Skeletal muscle tissue (tissue), 4 donors: Measurements from ENCODE around the gene DAW1. TPM values are rescaled to one million over a fixed set of nuclear protein-coding genes. Genes with fewer than 3 reads are reported as not detected.
"Not testable (repeated sequence)": the region's sequence is repeated elsewhere in the genome, so short reads cannot be mapped to it uniquely, and the experiment has no call there.

Experiments used
- H3K27ac ChIP-seq: one replicate; pipeline ENCODE4 v1.7.0; 2013; ENCODE audit warnings: mild to moderate bottlenecking, low read depth, low read length, inconsistent platforms
- H3K27me3 ChIP-seq, 3 donors: one replicate each; pipeline ENCODE4 v1.7.0; 2013; ENCODE audit warnings: low read length in 3 of 3; ENCODE audit not compliant: control insufficient read depth in 3 of 3, insufficient read depth in 3 of 3
- H3K36me3 ChIP-seq, 3 donors: one replicate each; pipeline ENCODE4 v1.7.0; 2013; ENCODE audit warnings: low read length in 3 of 3; ENCODE audit not compliant: control insufficient read depth in 3 of 3, insufficient read depth in 3 of 3
- H3K4me1 ChIP-seq, 3 donors: one replicate each; pipeline ENCODE4 v1.7.0; 2013; ENCODE audit warnings: low read length in 3 of 3, mild to moderate bottlenecking in 3 of 3; ENCODE audit not compliant: control insufficient read depth in 3 of 3, insufficient read depth in 3 of 3
- H3K4me3 ChIP-seq, 3 donors: one replicate each; pipeline ENCODE4 v1.7.0; 2013; ENCODE audit warnings: low read length in 3 of 3
- H3K9ac ChIP-seq, 3 donors: one replicate each; pipeline ENCODE4 v1.7.0; 2013; ENCODE audit warnings: low read length in 3 of 3, mild to moderate bottlenecking in 3 of 3, moderate library complexity in 2 of 3, low read depth in 1 of 3
- H3K9me3 ChIP-seq, 3 donors: one replicate each; pipeline ENCODE4 v1.7.0; 2013; ENCODE audit warnings: low read length in 3 of 3; ENCODE audit not compliant: control insufficient read depth in 3 of 3
- total RNA-seq: library from RNA; depleted of rRNA; stranded (reverse); fragments of >200 nt; gene quantifications from one replicate; pipeline ENCODE4 v1.2.3, GENCODE V29; 2014
- donor health status: Osteomylitis.

Gene DAW1
- total RNA-seq, 1 donor from 2014 or later: not detected

- Histone ChIP-seq H3K4me3 (no peak overlapping the region), H3K9ac (no peak overlapping the region)
Observed at GRCh38 chr2:227903381-227903780, 31.9 kb downstream of the DAW1 start.

GRCh38 chr2:227906991-227907390, 35.6 kb downstream of the DAW1 start:
- Histone ChIP-seq H3K9me3 (no peaks in the 10 kb centered on the region), H3K27ac (no peak overlapping the region), H3K36me3 (no peaks in the 10 kb centered on the region), H3K4me1 (no peaks in the 10 kb centered on the region), H3K9ac (no peak overlapping the region), H3K27me3 (no peaks in the 10 kb centered on the region), H3K4me3 (no peak overlapping the region)

More at GRCh38 chr2:227903381-227903780, 31.9 kb downstream of the DAW1 start:
- Histone ChIP-seq H3K36me3 (no peaks in the 10 kb centered on the region), H3K4me1 (no peaks in the 10 kb centered on the region), H3K27ac (no peak overlapping the region), H3K27me3 (no peaks in the 10 kb centered on the region), H3K9me3 (no peaks in the 10 kb centered on the region)

- Histone ChIP-seq H3K9ac (no peak overlapping the region), H3K4me3 (no peak overlapping the region), H3K27me3 (no peaks in the 10 kb centered on the region), H3K27ac (no peak overlapping the region), H3K36me3 (no peaks in the 10 kb centered on the region), H3K9me3 (no peaks in the 10 kb centered on the region), H3K4me1 (no peaks in the 10 kb centered on the region)
Observed at GRCh38 chr2:227908266-227909054, 37.0 kb downstream of the DAW1 start.

GRCh38 chr2:227914362-227914761, 42.9 kb downstream of the DAW1 start:
- no peaks in the 10 kb centered on the region for H3K4me1 ChIP-seq

GRCh38 chr2:227921648-227922047, 50.2 kb downstream of the DAW1 start:
- no peaks in the 10 kb centered on the region for H3K27me3 ChIP-seq
- no peaks in the 10 kb centered on the region for H3K9me3 ChIP-seq
- no peak overlapping the region for H3K27ac ChIP-seq
- no peak overlapping the region for H3K9ac ChIP-seq
- no peaks in the 10 kb centered on the region for H3K4me1 ChIP-seq
- no peaks in the 10 kb centered on the region for H3K36me3 ChIP-seq
- H3K4me3 ChIP-seq: no peak overlapping the region

More at GRCh38 chr2:227914362-227914761, 42.9 kb downstream of the DAW1 start:
- no peak overlapping the region for H3K27ac ChIP-seq
- no peak overlapping the region for H3K9ac ChIP-seq
- H3K36me3 ChIP-seq: no peaks in the 10 kb centered on the region
- no peaks in the 10 kb centered on the region for H3K9me3 ChIP-seq
- H3K27me3 ChIP-seq: no peaks in the 10 kb centered on the region
- no peak overlapping the region for H3K4me3 ChIP-seq

GRCh38 chr2:227932001-227932400, 60.6 kb downstream of the DAW1 start:
- Histone ChIP-seq H3K9me3 (peaks cover 0 to 3% (median 0%) of the 10 kb centered on the region in 3 donors), H3K4me1 (no peaks in the 10 kb centered on the region), H3K27ac (no peak overlapping the region), H3K27me3 (no peaks in the 10 kb centered on the region), H3K36me3 (no peaks in the 10 kb centered on the region), H3K4me3 (no peak overlapping the region), H3K9ac (no peak overlapping the region)

- H3K4me1 ChIP-seq: no peaks in the 10 kb centered on the region
- no peak overlapping the region for H3K27ac ChIP-seq
- H3K9me3 ChIP-seq: peaks cover 0 to 3% (median 0%) of the 10 kb centered on the region in 3 donors
- H3K36me3 ChIP-seq: no peaks in the 10 kb centered on the region
- no peak overlapping the region for H3K4me3 ChIP-seq
- H3K9ac ChIP-seq: no peak overlapping the region
- H3K27me3 ChIP-seq: no peaks in the 10 kb centered on the region
Observed at GRCh38 chr2:227932403-227932802, 61.0 kb downstream of the DAW1 start.

- H3K27me3 ChIP-seq: no peaks in the 10 kb centered on the region
- no peak overlapping the region for H3K27ac ChIP-seq
- H3K9me3 ChIP-seq: no peaks in the 10 kb centered on the region
- H3K36me3 ChIP-seq: no peaks in the 10 kb centered on the region
- no peaks in the 10 kb centered on the region for H3K4me1 ChIP-seq
- no peak overlapping the region for H3K9ac ChIP-seq
- no peak overlapping the region for H3K4me3 ChIP-seq
Observed at GRCh38 chr2:227933884-227934283, 62.5 kb downstream of the DAW1 start.

- H3K4me1 ChIP-seq, H3K4me3 ChIP-seq, H3K9me3 ChIP-seq: not testable (repeated sequence)
Observed at GRCh38 chr2:227936249-227936648, 64.8 kb downstream of the DAW1 start.

GRCh38 chr2:227939271-227940027, 68.0 kb downstream of the DAW1 start:
- no peaks in the 10 kb centered on the region for H3K36me3 ChIP-seq
- H3K9ac ChIP-seq: no peak overlapping the region
- no peak overlapping the region for H3K4me3 ChIP-seq
- no peaks in the 10 kb centered on the region for H3K27me3 ChIP-seq
- no peak overlapping the region for H3K27ac ChIP-seq
- H3K9me3 ChIP-seq: no peaks in the 10 kb centered on the region
- no peaks in the 10 kb centered on the region for H3K4me1 ChIP-seq

More at GRCh38 chr2:227936249-227936648, 64.8 kb downstream of the DAW1 start:
- H3K27me3 ChIP-seq, H3K27ac ChIP-seq, H3K36me3 ChIP-seq, H3K9ac ChIP-seq: not testable (repeated sequence)
